ENCODE data around the gene BCL2.
A peak's percentile ranks its signal among the peaks of the same experiment; 100 is the strongest.

Gene BCL2

DNA sequence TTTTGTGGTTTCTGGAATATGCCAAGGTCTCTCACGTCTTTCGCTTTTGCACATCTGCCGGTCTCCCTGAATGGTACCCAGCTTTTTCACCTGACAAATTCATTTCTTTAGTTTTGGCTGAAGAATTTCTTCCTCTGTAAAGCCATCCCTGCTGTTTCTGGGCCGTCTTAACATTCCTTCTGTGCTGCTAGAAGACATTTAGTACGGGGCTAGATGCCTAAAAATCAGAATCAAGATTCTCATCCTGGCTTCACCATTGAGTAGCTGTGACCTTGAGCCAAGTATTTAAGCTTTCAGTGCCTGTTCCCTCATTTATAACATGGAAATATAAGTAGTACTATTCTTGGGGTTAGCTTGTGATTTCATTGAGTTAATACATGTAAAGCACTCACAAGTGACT, 6.4 kb upstream of the BCL2 start:
- in situ Hi-C loops (cut with MboI; ENCODE audit: low pct_unique_long_range_greater_than_20kb, low sequenced_read_pairs, unreplicated experiment) = loop anchor here (5.0 kb wide), 1 partner anchor 309 kb away; no protein-coding TSS in a partner anchor
- no peak for DNase-seq (ENCODE audit: low spot score)
- TF ChIP-seq CTCF (IDR thresholded peaks at IDR 0.05; ENCODE audit: extremely low read depth, insufficient read depth, missing control alignments) = no peak

GRCh38 chr18:63325086-63325686, 5.6 kb upstream of the BCL2 start:
- in situ Hi-C loops (cut with MboI; ENCODE audit: low pct_unique_long_range_greater_than_20kb, low sequenced_read_pairs, unreplicated experiment) = loop anchor here (5.0 kb wide), 1 partner anchor 308 kb away; no protein-coding TSS in a partner anchor
- no peak for DNase-seq (ENCODE audit: low spot score)
- TF ChIP-seq CTCF (IDR thresholded peaks at IDR 0.05; ENCODE audit: extremely low read depth, insufficient read depth, missing control alignments) = no peak

- in situ Hi-C loops (cut with MboI; ENCODE audit: low pct_unique_long_range_greater_than_20kb, low sequenced_read_pairs, unreplicated experiment) = no loop called here
- TF ChIP-seq CTCF (IDR thresholded peaks at IDR 0.05; ENCODE audit: extremely low read depth, insufficient read depth, missing control alignments) = peak; percentile 78
- peak; percentile 68 for DNase-seq (ENCODE audit: low spot score)
Observed at GRCh38 chr18:63322908-63323634, 3.5 kb upstream of the BCL2 start.

DNA sequence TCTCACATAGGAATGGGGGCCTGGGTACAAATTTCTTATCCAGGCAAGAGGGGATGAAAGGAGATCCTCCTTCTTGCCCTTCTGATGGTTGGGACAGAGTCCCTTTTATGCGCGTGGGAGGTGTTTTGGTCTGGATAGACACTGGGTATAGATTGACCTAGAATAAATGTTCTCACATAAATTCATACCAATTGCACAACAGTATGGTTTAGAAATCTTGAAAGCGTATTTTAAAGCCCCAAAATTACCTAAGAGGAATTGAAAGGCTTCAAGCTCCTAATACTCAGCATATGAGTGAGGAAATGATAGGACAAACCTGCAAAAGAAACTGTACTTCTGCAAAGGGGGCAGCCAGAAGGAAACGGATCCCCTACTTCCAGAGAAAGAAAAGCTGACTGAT, 2.6 kb upstream of the BCL2 start:
- in situ Hi-C loops (cut with MboI; ENCODE audit: low pct_unique_long_range_greater_than_20kb, low sequenced_read_pairs, unreplicated experiment) = no loop called here
- no peak for TF ChIP-seq CTCF (IDR thresholded peaks at IDR 0.05; ENCODE audit: extremely low read depth, insufficient read depth, missing control alignments)

DNA sequence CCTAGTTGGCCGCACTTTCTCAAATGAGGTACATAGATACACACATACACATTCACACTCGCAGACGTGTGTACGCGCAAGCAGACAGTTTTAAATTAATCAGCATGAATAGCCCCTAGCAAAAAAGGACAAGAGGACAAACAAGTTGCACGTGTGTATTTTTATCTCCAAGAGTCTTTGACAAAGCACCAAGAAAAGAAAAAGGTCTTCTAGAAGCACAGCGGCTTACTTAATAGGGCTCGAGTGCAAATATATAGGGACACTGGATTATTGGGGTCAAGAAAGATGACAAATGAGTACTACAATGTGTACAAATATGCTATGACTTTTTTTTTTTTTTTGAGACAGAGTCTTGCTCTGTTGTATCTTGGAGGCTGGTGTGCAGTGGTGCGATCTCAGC, 1.7 kb upstream of the BCL2 start:
- in situ Hi-C loops (cut with MboI; ENCODE audit: low pct_unique_long_range_greater_than_20kb, low sequenced_read_pairs, unreplicated experiment) = no loop called here
- TF ChIP-seq CTCF (IDR thresholded peaks at IDR 0.05; ENCODE audit: extremely low read depth, insufficient read depth, missing control alignments) = no peak
- DNase-seq (ENCODE audit: low spot score) = no peak

More for the DNA sequence above, 2.6 kb upstream of the BCL2 start:
- no peak for DNase-seq (ENCODE audit: low spot score)

GRCh38 chr18:63320975-63321265, 1.4 kb upstream of the BCL2 start:
- no peak for TF ChIP-seq CTCF (IDR thresholded peaks at IDR 0.05; ENCODE audit: extremely low read depth, insufficient read depth, missing control alignments)
- in situ Hi-C loops (cut with MboI; ENCODE audit: low pct_unique_long_range_greater_than_20kb, low sequenced_read_pairs, unreplicated experiment) = no loop called here
- DNase-seq (ENCODE audit: low spot score) = no peak

All from GM13977 (cell line).